PC-9 (cell line): Measurements from ENCODE around the gene EGFLAM. TPM values are rescaled to one million over a fixed set of nuclear protein-coding genes. Genes with fewer than 3 reads are reported as not detected.

Experiments
- BruUV-seq: library from RNA; stranded (reverse); fragments of 400-500 nt; replicated peaks from 2 replicates; lab custom pipeline; 2021; lab: Mats Ljungman, UMichigan
- CTCF ChIA-PET: fragments of 300-600 bp; sonication (Branson Sonifier 250); formaldehyde crosslinking; loops from one replicate; lab custom pipeline; 2022; ENCODE audit warnings: antibody characterized with exemption; lab: Charles Lee
- POLR2A ChIA-PET: fragments of 300-600 bp; sonication (Branson Sonifier 250); formaldehyde crosslinking; loops from one replicate; lab custom pipeline; 2022; ENCODE audit warnings: antibody characterized with exemption; ENCODE audit not compliant: unreplicated experiment; lab: Charles Lee
- DNase-seq, 2 experiments: peaks; one replicate each; pipeline versions ENCODE4 v3.0.0 to v3.0.0-alpha.2; 2015 to 2022; ENCODE audit warnings: mixed read lengths in 1 of 2
- H2AFZ ChIP-seq: fragments of 200-600 bp; sonication (generic); 2 replicates; pipeline ENCODE4 v1.8.1; 2017; ENCODE audit warnings: antibody characterized with exemption
- H3F3A ChIP-seq: fragments of 200-600 bp; sonication (generic); 2 replicates; pipeline ENCODE4 v1.8.1; 2017; ENCODE audit warnings: antibody characterized with exemption, mild to moderate bottlenecking, low read depth; ENCODE audit not compliant: insufficient read depth
- H3K27ac ChIP-seq: fragments of 200-600 bp; sonication (generic); 2 replicates; pipeline ENCODE4 v1.6.1; 2016; ENCODE audit warnings: mixed run types
- H3K27me3 ChIP-seq: fragments of 200-600 bp; sonication (generic); 2 replicates; pipeline ENCODE4 v1.6.1; 2016; ENCODE audit warnings: low read depth, mixed run types; ENCODE audit not compliant: insufficient read depth
- H3K36me3 ChIP-seq: fragments of 200-600 bp; sonication (generic); 2 replicates; pipeline ENCODE4 v1.6.1; 2016; ENCODE audit warnings: low read depth, mixed run types
- H3K4me1 ChIP-seq: fragments of 200-600 bp; sonication (generic); replicated peaks from 2 replicates; pipeline ENCODE4 v1.6.1; 2016; ENCODE audit warnings: mixed run types; ENCODE audit not compliant: insufficient read depth
- H3K4me2 ChIP-seq: fragments of 200-600 bp; sonication (generic); 2 replicates; pipeline ENCODE4 v1.6.1; 2017; ENCODE audit warnings: mixed run types
- H3K4me3 ChIP-seq: fragments of 200-600 bp; sonication (generic); 2 replicates; pipeline ENCODE4 v1.6.1; 2016; ENCODE audit warnings: mixed run types
- H3K79me2 ChIP-seq: fragments of 200-600 bp; sonication (generic); 2 replicates; pipeline ENCODE4 v1.6.1; 2017; ENCODE audit warnings: low read depth, mixed run types
- H3K9me2 ChIP-seq: fragments of 200-600 bp; sonication (generic); 2 replicates; pipeline ENCODE4 v1.8.1; 2017; ENCODE audit warnings: mild to moderate bottlenecking; ENCODE audit not compliant: insufficient read depth
- H3K9me3 ChIP-seq: fragments of 200-600 bp; sonication (generic); 2 replicates; pipeline ENCODE4 v1.8.1; 2016; ENCODE audit warnings: low read depth; ENCODE audit not compliant: insufficient read depth
- H4K20me1 ChIP-seq: fragments of 200-600 bp; sonication (generic); 2 replicates; pipeline ENCODE4 v1.8.1; 2017; ENCODE audit not compliant: insufficient read depth
- EZH2 ChIP-seq: fragments of 200-600 bp; sonication (generic); IDR thresholded peaks from 2 replicates; pipeline ENCODE4 v1.8.0; 2017; ENCODE audit warnings: antibody characterized with exemption, low read depth
- intact Hi-C: fragments of 100-400 bp; cut with micrococcal nuclease; formaldehyde crosslinking; loops from one replicate; pipeline ENCODE4 v1.10.0; 2022; ENCODE audit not compliant: unreplicated experiment
- total RNA-seq: library from RNA; stranded (reverse); gene quantifications from 2 replicates; pipeline ENCODE4 v1.2.3, GENCODE V29; 2021
- TF ChIP-seq, protein P1 (sequence below): fragments of 200-600 bp; sonication (generic); conservative IDR thresholded peaks from 2 replicates; pipeline ENCODE4 v1.6.1; 2017; ENCODE audit warnings: mixed run types, antibody characterized with exemption, mild to moderate bottlenecking, moderate library complexity

The EGFLAM gene
- total RNA-seq, 1 experiment from 2014 or later = not detected

DNA sequence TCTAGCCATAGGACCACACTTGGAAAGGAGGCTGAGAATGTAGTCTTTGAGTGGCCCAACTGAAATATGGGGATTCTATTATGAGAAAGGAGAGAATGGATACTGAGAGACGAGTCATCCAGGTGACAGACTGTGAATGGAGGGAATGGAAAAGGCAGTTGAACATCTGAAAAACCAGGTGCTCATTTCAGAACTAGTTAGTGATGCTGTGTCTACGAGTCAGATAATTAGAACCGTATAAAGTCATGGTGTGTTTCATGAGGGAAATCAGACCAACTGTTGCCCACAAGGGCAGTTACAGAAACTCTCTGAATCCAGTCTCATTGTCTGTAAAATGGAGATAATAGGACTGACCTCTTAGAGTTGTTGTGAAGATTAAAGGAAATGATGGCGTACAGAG, 86.5 kb downstream of the EGFLAM start:
- TF ChIP-seq, protein P1, sequence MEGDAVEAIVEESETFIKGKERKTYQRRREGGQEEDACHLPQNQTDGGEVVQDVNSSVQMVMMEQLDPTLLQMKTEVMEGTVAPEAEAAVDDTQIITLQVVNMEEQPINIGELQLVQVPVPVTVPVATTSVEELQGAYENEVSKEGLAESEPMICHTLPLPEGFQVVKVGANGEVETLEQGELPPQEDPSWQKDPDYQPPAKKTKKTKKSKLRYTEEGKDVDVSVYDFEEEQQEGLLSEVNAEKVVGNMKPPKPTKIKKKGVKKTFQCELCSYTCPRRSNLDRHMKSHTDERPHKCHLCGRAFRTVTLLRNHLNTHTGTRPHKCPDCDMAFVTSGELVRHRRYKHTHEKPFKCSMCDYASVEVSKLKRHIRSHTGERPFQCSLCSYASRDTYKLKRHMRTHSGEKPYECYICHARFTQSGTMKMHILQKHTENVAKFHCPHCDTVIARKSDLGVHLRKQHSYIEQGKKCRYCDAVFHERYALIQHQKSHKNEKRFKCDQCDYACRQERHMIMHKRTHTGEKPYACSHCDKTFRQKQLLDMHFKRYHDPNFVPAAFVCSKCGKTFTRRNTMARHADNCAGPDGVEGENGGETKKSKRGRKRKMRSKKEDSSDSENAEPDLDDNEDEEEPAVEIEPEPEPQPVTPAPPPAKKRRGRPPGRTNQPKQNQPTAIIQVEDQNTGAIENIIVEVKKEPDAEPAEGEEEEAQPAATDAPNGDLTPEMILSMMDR = no peak
- TF ChIP-seq EZH2 = no peak
- BruUV-seq = no TSS peak
- Histone ChIP-seq H3K27me3 (peaks cover 88% of the 10 kb centered on the region), H4K20me1 (no peaks in the 10 kb centered on the region), H3K36me3 (no peaks in the 10 kb centered on the region), H3K9me2 (no peaks in the 10 kb centered on the region), H3K27ac (no peak overlapping the region), H3K79me2 (no peaks in the 10 kb centered on the region), H3K4me1 (no peaks in the 10 kb centered on the region), H3F3A (no peaks in the 10 kb centered on the region), H3K4me2 (no peak overlapping the region), H3K4me3 (no peak overlapping the region), H2AFZ (no peak overlapping the region), H3K9me3 (no peaks in the 10 kb centered on the region)
- CTCF ChIA-PET = no interaction called here
- DNase-seq = no peak
- POLR2A ChIA-PET = no interaction called here
- intact Hi-C loops = no loop called here

DNA sequence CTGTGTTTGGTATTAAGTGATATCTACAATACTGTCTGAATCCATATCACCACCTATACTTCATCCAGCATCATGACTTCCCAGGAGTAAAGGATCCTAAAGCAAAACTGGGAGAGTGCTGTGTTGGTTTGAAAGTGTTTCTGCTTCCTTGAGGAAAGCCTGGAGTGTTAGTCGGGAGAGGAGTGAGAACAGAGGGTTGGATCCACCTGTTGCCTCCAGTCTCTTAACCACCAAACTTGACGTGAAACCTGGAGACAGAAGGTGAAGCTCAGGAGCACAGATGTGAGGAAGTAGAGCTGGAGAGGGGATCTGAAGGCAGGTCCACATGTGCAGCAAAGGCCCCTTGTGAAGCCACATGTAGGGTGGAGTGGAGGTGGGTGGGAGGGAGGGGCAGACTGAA, 88.2 kb downstream of the EGFLAM start:
- no TSS peak for BruUV-seq
- no peaks in the 10 kb centered on the region for H4K20me1 ChIP-seq
- no peak overlapping the region for H2AFZ ChIP-seq
- H3K79me2 ChIP-seq = no peaks in the 10 kb centered on the region
- no peaks in the 10 kb centered on the region for H3K4me1 ChIP-seq
- H3K27me3 ChIP-seq = peaks cover 94% of the 10 kb centered on the region
- no peaks in the 10 kb centered on the region for H3F3A ChIP-seq
- no peak for DNase-seq
- no peak overlapping the region for H3K27ac ChIP-seq
- H3K9me3 ChIP-seq = no peaks in the 10 kb centered on the region
- no peak overlapping the region for H3K4me3 ChIP-seq
- no peaks in the 10 kb centered on the region for H3K9me2 ChIP-seq
- TF ChIP-seq, protein P1 = no peak
- no peak for TF ChIP-seq EZH2
- ChIA-PET CTCF (no interaction called here), POLR2A (no interaction called here)
- H3K36me3 ChIP-seq = no peaks in the 10 kb centered on the region
- intact Hi-C loops = no loop called here
- no peak overlapping the region for H3K4me2 ChIP-seq

DNA sequence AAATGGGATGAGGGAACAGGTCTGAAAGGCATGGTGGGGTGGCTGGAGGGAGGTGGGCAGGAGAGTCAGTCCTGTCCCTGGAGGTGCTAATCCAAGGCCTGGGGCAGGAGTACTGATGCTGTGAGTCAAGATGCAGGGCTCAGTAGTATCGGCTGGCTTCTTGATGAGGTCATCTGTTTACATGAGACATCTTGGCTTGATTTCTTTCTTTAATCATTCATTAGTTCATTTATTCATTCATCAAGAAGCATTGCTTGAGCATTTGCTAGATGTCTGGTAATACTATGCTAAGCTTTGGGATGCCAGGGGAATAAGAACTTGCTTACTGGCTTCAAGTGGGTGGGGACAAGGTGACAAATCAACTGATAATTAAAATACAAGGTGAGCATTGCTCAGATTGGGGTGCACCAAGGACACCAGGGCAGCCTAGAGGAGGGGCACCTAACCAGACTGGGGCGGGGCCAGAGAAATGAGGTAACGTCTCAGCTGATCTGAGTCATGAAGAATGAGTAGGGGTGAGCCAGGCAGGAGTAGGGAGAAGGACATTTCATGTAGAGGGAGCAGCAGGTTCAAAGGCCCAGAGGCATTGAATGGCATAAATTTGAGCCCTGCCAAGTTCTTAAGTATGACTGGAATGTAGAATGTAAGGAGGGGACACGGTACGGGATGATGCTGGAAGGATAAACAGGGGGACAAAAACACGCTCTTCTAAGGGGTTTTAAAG, 88.8 kb downstream of the EGFLAM start:
- no peak overlapping the region for H3K4me3 ChIP-seq
- no peaks in the 10 kb centered on the region for H3K79me2 ChIP-seq
- H2AFZ ChIP-seq = no peak overlapping the region
- POLR2A ChIA-PET = no interaction called here
- DNase-seq = no peak
- intact Hi-C loops = no loop called here
- no TSS peak for BruUV-seq
- H3K4me1 ChIP-seq = no peaks in the 10 kb centered on the region
- CTCF ChIA-PET = no interaction called here
- H3K27me3 ChIP-seq = peaks cover 94% of the 10 kb centered on the region
- no peaks in the 10 kb centered on the region for H3K9me3 ChIP-seq
- H3K4me2 ChIP-seq = no peak overlapping the region
- H3F3A ChIP-seq = no peaks in the 10 kb centered on the region
- H3K27ac ChIP-seq = no peak overlapping the region
- TF ChIP-seq, protein P1 = no peak
- H3K9me2 ChIP-seq = no peaks in the 10 kb centered on the region
- no peaks in the 10 kb centered on the region for H3K36me3 ChIP-seq
- H4K20me1 ChIP-seq = no peaks in the 10 kb centered on the region
